ENCODE results near the gene ETV7. TPM values are rescaled to one million over a fixed set of nuclear protein-coding genes. Genes with fewer than 3 reads are reported as not detected.
"Not testable (repeated sequence)": the region's sequence is repeated elsewhere in the genome, so short reads cannot be mapped to it uniquely, and the experiment has no call there.

The ETV7 gene
- total and polyA plus RNA-seq, 5 experiments from 2014 or later, result 0.60 to 0.70 TPM; not detected in 3

DNA sequence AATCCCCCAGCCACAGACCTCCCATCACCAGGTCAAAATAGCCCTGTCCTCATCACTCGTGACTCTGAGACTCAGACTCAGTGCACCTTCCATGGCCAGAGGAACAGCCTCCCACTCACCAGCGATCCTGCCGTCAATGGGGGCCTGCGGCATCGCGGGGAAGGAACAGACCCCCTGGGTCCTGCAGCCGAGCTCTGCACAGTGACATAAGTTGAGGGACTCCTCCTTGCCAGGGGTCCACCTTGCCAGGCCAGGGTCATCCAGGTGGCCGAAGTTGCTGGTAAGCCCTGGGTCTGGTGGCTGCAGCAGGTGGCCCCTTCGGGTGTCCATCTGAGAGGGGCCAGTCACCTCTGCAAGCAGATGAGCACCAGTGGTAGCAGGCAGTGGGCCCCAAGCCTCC lies 16.3 kb downstream of the ETV7 start:
- Mint-ChIP-seq H3K4me3 (no peak overlapping the region), H3K27ac (no peak overlapping the region), H3K4me1 (peaks cover 0 to 3% (median 0%) of the 10 kb centered on the region in 4 donors), H3K9me3 (no peaks in the 10 kb centered on the region), H3K27me3 (peaks cover 0 to 6% (median 0%) of the 10 kb centered on the region in 5 donors), H3K36me3 (peaks cover 0 to 2% (median 0%) of the 10 kb centered on the region in 3 donors)
- POLR2A ChIA-PET, result interaction anchor here (0.6 kb wide), 1 partner anchor 29 kb away, joined by 4 read pairs; no protein-coding TSS in a partner anchor
- DNase-seq (no peak), ATAC-seq (no peak)

DNA sequence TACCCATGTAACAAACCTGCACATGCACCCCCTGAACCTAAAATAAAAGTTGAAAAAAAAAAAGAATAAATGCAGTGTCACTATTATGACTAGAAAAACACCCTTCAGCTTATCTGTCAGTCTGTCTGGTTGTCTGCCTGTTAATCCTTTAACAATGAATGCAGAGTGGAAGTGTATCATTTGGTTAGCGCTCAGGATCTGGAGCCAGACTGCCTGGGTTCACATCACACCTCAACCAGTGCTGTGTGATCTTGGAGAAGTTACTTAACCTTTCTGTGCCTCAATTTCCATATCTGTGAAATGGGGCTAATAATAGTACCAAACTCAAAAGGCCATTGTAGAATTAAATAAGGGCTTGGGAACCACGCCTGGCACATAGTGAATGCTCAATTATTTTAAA lies 16.8 kb downstream of the ETV7 start:
- POLR2A ChIA-PET, result interaction anchor here (0.6 kb wide), 1 partner anchor 28 kb away, joined by 4 read pairs; no protein-coding TSS in a partner anchor
- H3K27ac Mint-ChIP-seq, result no peak overlapping the region

GRCh38 chr6:36368921-36369865 lies 18.3 kb downstream of the ETV7 start:
- DNase-seq (no peak), ATAC-seq (no peak)
- POLR2A ChIA-PET, result no interaction called here
- Mint-ChIP-seq H3K36me3 (peaks cover 0 to 2% (median 0%) of the 10 kb centered on the region in 3 donors), H3K9me3 (no peaks in the 10 kb centered on the region), H3K27me3 (peaks cover 0 to 6% (median 0%) of the 10 kb centered on the region in 5 donors), H3K27ac (peak overlapping the region in 3 of 10 donors; percentile 35 to 61 (median 46)), H3K4me3 (no peak overlapping the region), H3K4me1 (no peaks in the 10 kb centered on the region)

More for the DNA sequence above, 16.8 kb downstream of the ETV7 start:
- no peak overlapping the region for H3K4me3 Mint-ChIP-seq
- no peak for ATAC-seq
- no peaks in the 10 kb centered on the region for H3K4me1 Mint-ChIP-seq
- DNase-seq, result no peak
- no peaks in the 10 kb centered on the region for H3K9me3 Mint-ChIP-seq
- H3K27me3 Mint-ChIP-seq, result peaks cover 0 to 6% (median 0%) of the 10 kb centered on the region in 5 donors
- peaks cover 0 to 2% (median 0%) of the 10 kb centered on the region in 3 donors for H3K36me3 Mint-ChIP-seq

DNA sequence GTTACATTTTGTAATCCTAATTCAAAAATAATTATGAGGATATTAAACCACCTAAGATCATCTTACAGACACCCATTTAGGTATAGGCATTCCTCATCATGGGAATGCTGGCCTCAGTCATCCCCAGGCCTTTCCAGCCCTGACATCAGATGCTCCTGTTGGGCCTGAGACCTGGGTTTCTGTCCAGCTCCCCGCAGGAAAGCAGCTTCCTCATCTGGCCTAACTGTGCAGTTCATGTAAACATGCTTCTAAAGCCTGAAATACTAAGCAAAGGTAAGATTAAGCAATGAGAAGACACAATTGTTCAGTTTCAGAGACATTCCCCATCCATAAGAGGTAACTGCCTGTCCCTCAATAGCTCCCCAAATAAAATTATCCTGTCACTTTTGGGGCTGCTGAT lies 19.0 kb downstream of the ETV7 start:
- H3K27ac Mint-ChIP-seq, result peak overlapping the region in 1 of 10 donors; percentile 35
- ATAC-seq (no peak), DNase-seq (no peak)
- H3K4me1 Mint-ChIP-seq, result no peaks in the 10 kb centered on the region
- POLR2A ChIA-PET, result no interaction called here
- no peak overlapping the region for H3K4me3 Mint-ChIP-seq
- H3K9me3 Mint-ChIP-seq, result no peaks in the 10 kb centered on the region
- peaks cover 0 to 6% (median 0%) of the 10 kb centered on the region in 5 donors for H3K27me3 Mint-ChIP-seq
- peaks cover 0 to 2% (median 0%) of the 10 kb centered on the region in 3 donors for H3K36me3 Mint-ChIP-seq

GRCh38 chr6:36367743-36368142 lies 19.7 kb downstream of the ETV7 start:
- H3K4me1 Mint-ChIP-seq, result no peaks in the 10 kb centered on the region
- ATAC-seq (no peak), DNase-seq (no peak)
- POLR2A ChIA-PET, result no interaction called here
- no peaks in the 10 kb centered on the region for H3K9me3 Mint-ChIP-seq
- H3K27me3 Mint-ChIP-seq, result peaks cover 0 to 5% (median 0%) of the 10 kb centered on the region in 5 donors
- H3K36me3 Mint-ChIP-seq, result peaks cover 0 to 2% (median 0%) of the 10 kb centered on the region in 3 donors
- H3K27ac Mint-ChIP-seq, result no peak overlapping the region
- no peak overlapping the region for H3K4me3 Mint-ChIP-seq

DNA sequence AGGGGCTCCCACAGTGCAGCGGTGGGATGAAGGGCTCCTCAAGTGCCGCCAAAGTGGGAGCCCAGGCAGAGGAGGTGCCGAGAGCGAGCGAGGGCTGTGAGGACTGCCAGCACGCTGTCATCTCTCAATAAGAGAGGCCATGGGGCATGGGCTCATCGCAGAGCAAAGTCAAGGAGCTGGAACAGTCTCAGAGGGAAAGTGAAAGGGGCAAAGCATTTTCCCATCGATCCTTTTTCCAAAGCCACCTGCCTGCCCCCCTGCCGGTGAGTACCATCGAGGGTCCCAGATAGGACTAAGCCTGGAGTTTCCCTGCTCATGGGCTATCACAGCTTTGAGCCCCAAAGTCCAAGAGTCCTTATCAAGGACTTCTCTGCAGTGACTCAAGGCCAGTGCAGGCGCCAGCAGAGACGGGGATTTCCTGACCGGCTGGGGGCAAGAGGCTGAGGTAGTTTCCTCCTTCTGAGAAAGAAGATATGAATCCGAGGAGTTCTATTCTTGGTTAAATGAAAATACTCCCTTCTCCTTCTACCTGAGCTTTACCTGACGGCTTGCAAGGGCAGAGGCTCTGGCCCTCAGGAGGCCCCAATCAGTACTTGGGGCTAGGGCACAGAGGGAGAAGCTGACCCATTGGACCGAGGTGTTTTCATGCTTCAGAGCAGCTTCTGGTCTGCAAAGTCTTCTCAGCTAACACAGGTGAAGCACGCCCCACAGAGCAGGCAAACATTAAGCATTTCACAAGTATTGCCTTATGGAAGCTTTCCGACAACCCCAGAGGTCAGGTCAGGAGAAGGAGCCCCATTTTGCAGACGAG lies 22.6 kb downstream of the ETV7 start:
- H3K9me3 Mint-ChIP-seq, result no peaks in the 10 kb centered on the region
- no peak for ATAC-seq
- no peak overlapping the region for H3K4me3 Mint-ChIP-seq
- DNase-seq, result no peak
- H3K36me3 Mint-ChIP-seq, result no peaks in the 10 kb centered on the region
- peaks cover 0 to 2% (median 0%) of the 10 kb centered on the region in 5 donors for H3K27me3 Mint-ChIP-seq
- H3K27ac Mint-ChIP-seq, result no peak overlapping the region
- POLR2A ChIA-PET, result interaction anchor here (0.8 kb wide), 1 partner anchor 336 kb away, joined by 3 read pairs; no protein-coding TSS in a partner anchor
- H3K4me1 Mint-ChIP-seq, result peaks cover 0 to 4% (median 3%) of the 10 kb centered on the region in 4 donors

- H3K4me1 Mint-ChIP-seq, DNase-seq, POLR2A ChIA-PET, ATAC-seq, H3K9me3 Mint-ChIP-seq, H3K4me3 Mint-ChIP-seq, H3K27ac Mint-ChIP-seq, H3K27me3 Mint-ChIP-seq, H3K36me3 Mint-ChIP-seq: not testable (repeated sequence)
These were observed 23.3 kb downstream of the ETV7 start for GRCh38 chr6:36364061-36364635.

GRCh38 chr6:36363371-36363752 lies 24.1 kb downstream of the ETV7 start:
- H3K27me3 Mint-ChIP-seq, H3K4me1 Mint-ChIP-seq, ATAC-seq, DNase-seq, H3K9me3 Mint-ChIP-seq, H3K4me3 Mint-ChIP-seq, H3K36me3 Mint-ChIP-seq: not testable (repeated sequence)
- peak overlapping the region in 1 of 10 donors; percentile 27 for H3K27ac Mint-ChIP-seq
- POLR2A ChIA-PET, result interaction anchor here (1.4 kb wide), 1 partner anchor 335 kb away, joined by 3 read pairs; no protein-coding TSS in a partner anchor

DNA sequence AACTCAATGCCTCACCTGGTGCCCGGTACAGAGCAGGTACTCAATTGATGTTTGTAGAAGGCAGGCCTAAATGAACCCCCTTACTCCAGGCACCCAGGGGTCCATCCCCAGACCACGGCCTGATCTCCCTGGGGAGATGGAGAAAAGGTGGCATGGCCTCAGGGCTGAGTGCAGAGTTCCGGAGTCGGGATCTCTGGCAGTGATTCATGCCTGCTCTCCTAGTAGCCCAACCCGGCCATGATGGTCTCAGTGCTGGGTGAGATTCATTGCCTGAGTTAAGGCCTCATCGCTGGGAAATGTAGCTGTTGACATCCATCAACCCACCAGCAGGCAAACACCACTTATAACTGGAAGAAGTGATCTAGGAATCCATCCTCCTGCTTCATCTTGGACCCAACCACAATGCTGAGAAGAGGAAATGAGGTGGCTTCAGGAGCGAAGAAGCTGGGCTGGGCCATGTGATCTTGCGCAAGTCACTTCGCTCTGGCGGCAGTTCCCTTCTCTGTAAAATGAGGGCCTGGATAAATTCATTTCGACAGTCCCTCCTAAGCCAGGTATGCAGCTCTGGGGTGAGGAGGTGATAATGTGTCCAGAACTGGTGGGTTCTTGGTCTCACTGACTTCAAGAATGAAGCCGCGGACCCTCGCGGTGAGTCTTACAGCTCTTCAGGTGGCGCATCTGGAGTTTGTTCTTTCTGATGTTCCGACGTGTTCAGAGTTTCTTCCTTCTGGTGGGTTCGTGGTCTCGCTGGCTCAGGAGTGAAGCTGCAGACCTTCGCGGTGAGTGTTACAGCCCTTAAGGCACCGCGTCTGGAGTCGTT lies 24.7 kb downstream of the ETV7 start:
- no peak for ATAC-seq
- Mint-ChIP-seq H3K4me1 (peaks cover 4 to 15% (median 5%) of the 10 kb centered on the region in 4 donors), H3K4me3 (no peak overlapping the region), H3K36me3 (no peaks in the 10 kb centered on the region), H3K27ac (peak overlapping the region in 1 of 10 donors; percentile 27), H3K9me3 (no peaks in the 10 kb centered on the region), H3K27me3 (peaks cover 0 to 3% (median 1%) of the 10 kb centered on the region in 5 donors)
- no peak for DNase-seq
- POLR2A ChIA-PET, result interaction anchor here (1.4 kb wide), 1 partner anchor 334 kb away, joined by 3 read pairs; no protein-coding TSS in a partner anchor

- no peaks in the 10 kb centered on the region for H3K36me3 Mint-ChIP-seq
- POLR2A ChIA-PET, result interaction anchor here (0.9 kb wide), 1 partner anchor 82 kb away, joined by 3 read pairs; the partner anchor contains the start of gene KCTD20
- H3K9me3 Mint-ChIP-seq, result no peaks in the 10 kb centered on the region
- no peak overlapping the region for H3K4me3 Mint-ChIP-seq
- peaks cover 0 to 12% (median 2%) of the 10 kb centered on the region in 5 donors for H3K27me3 Mint-ChIP-seq
- peak overlapping the region in 1 of 10 donors; percentile 37 for H3K27ac Mint-ChIP-seq
- H3K4me1 Mint-ChIP-seq, result peaks cover 4 to 21% (median 7%) of the 10 kb centered on the region in 4 donors
- DNase-seq, result no peak
- ATAC-seq, result no peak
These were observed 26.4 kb downstream of the ETV7 start for GRCh38 chr6:36361071-36361470.

GRCh38 chr6:36360241-36361054 lies 27.0 kb downstream of the ETV7 start:
- Mint-ChIP-seq H3K9me3 (no peaks in the 10 kb centered on the region), H3K27ac (peak overlapping the region in 1 of 10 donors; percentile 37), H3K27me3 (peaks cover 0 to 12% (median 2%) of the 10 kb centered on the region in 5 donors), H3K4me1 (peaks cover 4 to 21% (median 7%) of the 10 kb centered on the region in 4 donors), H3K4me3 (no peak overlapping the region), H3K36me3 (no peaks in the 10 kb centered on the region)
- POLR2A ChIA-PET, result interaction anchor here (0.9 kb wide), 1 partner anchor 83 kb away, joined by 3 read pairs; the partner anchor contains the start of gene KCTD20
- DNase-seq, result peak; percentile 42 to 83 (median 67)
- peak; percentile 92 to 96 for ATAC-seq

Data from naive thymus-derived CD8-positive, alpha-beta T cell (primary cell).